HG03521 (cell line): Measurements from ENCODE around the gene ASAP2.
"Not testable (repeated sequence)": the region's sequence is repeated elsewhere in the genome, so short reads cannot be mapped to it uniquely, and the experiment has no call there.

Experiments used
- ATAC-seq: cut with Tn5 transposase; IDR thresholded peaks from one replicate; pipeline ENCODE4 v1.9.1; 2021; ENCODE audit warnings: mild to moderate bottlenecking, moderate library complexity; ENCODE audit not compliant: unreplicated experiment

The ASAP2 gene

DNA sequence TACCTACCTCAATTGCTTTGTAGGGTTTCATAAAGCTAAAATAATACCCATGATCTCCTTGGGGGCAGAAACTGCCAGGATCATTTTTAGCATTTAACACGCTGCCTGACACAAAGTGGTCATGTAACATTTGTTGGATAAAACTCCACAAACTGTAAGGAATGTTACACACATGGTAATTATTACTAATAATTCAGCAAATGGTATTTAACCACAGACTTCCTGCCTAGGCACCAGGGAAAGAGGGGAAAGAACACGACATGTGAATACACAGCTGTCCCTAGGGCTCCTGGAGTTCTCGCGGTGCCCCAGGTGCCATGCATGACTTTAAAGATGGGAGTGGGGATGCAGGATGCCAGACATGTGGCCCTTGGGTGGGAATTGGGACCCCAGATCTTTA is 43.5 kb downstream of the ASAP2 start:
- no peak for ATAC-seq

GRCh38 chr2:9250498-9251153 is 44.0 kb downstream of the ASAP2 start:
- no peak for ATAC-seq

DNA sequence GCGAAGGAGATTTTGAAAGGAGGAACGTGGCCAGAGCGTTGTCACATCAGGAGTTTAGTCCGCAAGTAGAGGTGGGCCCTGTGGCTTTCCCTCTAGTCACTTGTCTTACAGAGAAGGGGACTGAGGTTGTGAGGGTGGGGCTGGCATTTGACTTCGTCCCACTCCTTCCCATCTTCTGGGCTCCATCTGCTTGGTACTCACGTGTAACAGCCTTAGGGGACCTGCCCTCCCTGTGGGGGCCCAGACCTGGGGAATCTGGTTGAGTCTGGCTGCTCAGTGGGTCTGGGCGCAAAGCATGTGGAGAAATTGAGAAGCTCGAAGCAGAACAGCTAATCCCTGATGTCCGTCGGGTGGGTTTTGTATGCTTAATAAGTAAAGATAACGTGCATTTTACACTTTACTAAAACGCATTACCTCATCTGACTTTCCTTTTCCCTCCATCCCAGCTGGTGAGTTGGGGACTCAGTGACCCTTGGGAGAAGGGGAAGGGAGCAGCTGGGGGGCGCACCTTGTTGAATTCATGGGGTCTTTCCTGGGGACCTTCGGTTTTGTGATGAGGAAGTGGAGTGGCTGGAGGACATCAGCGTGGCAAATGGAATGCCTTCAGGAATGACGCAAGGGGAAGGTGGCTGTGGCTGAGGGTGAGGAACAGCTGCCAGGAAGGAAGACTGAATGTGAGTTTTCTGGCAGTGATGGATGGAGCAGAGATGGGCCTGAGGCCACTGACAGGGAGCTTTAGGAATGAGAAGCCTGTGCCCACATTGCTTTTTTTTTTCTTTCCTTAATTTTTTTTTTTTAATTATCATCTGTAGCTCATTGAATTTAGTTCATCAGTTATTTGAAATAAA is 44.8 kb downstream of the ASAP2 start:
- ATAC-seq = no peak

DNA sequence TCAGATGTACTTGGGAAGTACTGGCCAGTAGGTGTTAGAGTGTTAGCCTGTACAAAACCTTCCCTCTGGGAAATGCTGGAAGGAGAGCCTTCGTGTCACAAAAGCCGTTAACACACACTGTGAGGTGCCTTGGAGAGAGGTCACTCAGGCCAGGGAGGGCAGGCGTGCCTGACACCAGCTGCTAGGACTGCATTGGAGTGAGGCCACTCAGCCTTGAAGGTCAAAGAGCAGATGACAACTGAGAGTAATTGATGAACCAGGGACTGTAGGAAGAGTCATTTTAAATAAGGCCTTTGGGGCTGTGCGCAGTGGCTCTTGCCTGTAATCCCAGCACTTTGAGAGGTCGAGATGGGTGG is 45.4 kb downstream of the ASAP2 start:
- ATAC-seq = no peak

DNA sequence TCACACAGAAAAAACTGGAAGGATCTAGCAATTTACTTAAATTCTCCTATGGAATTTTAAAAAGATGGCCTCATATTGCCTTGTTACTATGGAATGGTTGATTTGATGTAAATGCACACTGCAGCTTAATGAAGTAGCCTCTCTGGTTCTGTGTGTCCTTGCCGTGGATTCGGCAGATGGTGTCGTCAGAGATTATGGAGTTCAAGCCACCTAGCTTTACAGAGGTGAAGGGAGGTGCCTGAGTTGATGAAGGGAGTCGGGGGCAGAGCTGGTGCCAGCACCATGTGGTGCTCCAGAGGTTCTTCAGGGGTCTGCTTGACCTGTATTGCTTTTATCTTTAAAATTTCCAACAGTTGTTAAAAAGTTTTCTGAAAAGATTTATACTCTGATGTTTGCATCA is 48.8 kb downstream of the ASAP2 start:
- no peak for ATAC-seq

DNA sequence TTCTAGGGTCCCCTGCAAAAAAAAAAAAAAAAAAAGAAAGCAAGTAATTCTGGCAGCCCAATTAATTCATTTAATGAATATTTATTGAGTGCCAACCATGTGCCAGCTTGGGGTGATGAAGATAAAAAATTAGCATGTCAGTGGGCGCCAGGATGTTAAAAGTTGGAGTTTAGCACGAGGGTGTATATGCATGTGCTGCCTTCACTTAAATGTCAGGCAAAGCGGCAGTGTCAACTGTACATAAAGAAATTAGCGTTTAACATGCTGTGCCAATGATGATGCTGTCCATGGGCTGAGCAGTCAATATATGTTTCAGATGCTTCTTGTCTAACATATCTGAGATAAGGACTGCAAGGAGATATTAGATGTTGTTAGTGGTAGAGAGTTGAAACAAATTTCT is 49.5 kb downstream of the ASAP2 start:
- no peak for ATAC-seq

GRCh38 chr2:9256570-9257043 is 50.0 kb downstream of the ASAP2 start:
- no peak for ATAC-seq

GRCh38 chr2:9258501-9258900 is 51.9 kb downstream of the ASAP2 start:
- no peak for ATAC-seq

- no peak for ATAC-seq
These were observed 52.4 kb downstream of the ASAP2 start for GRCh38 chr2:9258953-9259399.

DNA sequence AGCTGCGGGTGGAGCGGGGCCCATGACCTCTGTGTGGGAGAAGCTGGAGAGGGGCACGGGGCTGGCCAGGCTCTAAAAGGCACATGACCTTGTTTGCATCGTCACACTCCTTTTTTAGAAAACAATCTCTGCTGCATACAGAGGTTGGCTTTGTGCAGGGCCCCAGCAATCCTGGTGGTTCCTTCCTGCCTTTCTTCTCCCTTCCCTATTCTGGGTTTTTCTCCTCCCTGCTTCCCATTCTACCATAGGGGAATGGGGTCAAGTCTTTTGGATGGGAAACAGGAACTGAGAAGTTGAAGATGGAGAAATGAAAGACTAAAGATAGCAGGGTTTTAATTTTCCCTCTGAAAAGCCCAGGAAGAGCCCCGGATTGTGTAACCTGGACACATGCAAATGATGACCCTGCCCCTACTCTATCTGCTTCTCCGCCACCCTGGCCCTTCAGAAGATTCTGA is 53.9 kb downstream of the ASAP2 start:
- ATAC-seq = no peak

GRCh38 chr2:9261231-9261883 is 54.7 kb downstream of the ASAP2 start:
- ATAC-seq = no peak

GRCh38 chr2:9262671-9263171 is 56.1 kb downstream of the ASAP2 start:
- no peak for ATAC-seq

- ATAC-seq = no peak
These were observed 56.8 kb downstream of the ASAP2 start for GRCh38 chr2:9263428-9263827.

DNA sequence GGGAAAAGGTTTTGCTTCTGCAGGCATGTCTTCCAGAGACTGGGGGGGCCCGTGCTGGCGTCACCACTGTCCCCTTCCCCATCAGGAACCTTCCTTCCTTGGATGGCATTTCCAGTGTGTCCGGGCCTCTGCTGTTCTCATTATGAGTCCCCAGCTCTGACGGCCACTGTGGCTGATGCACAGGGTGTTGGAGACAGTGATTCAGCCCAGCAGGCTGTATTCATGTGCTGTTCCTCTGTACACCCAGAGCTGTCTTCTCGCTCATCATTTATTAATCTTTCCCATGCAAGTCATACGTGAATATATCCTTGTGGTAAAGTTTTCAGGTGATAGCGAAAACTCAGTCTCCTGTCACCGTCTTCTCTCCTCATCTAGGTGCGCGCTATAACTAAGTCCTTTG is 57.7 kb downstream of the ASAP2 start:
- no peak for ATAC-seq

- ATAC-seq = no peak
These were observed 60.1 kb downstream of the ASAP2 start for GRCh38 chr2:9266711-9267110.

GRCh38 chr2:9267286-9267685 is 60.7 kb downstream of the ASAP2 start:
- ATAC-seq = not testable (repeated sequence)

DNA sequence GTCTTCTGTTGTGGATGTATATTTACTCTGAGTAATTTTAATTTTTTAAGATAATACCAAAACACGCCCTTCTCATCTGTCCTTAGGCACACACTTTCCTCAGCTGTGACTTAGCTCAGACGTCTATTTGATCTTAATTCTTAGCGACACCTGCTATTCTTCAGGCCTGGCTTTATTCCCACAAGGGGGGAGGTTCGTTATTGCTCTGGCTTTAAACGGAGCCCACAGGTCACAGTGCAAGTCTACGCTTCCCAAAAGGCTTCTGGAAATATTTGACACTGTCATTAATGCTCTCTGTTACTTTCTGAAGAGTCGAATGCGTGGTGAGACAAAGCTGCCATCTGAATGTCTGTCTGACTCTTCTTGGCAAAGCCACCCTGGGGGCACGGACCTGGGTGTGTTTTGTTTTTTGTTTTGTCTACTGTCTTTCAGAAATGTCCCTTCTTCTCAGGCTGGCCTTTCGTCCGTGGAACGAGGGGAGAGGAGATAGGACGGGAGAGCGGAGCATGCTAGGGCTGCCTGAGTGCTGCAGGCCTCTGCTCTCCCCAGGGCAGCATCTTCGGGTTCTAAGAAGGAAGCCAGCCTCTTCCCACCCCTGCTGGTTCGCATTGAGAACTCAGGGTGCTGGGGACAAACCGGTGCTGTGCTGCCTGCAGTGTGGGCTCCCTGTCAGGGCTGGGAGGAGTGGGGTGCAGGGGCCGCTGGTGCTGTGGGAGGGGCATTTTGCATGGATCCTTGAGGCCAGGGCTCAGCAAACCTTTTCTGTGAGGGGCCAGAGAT is 61.9 kb downstream of the ASAP2 start:
- no peak for ATAC-seq

DNA sequence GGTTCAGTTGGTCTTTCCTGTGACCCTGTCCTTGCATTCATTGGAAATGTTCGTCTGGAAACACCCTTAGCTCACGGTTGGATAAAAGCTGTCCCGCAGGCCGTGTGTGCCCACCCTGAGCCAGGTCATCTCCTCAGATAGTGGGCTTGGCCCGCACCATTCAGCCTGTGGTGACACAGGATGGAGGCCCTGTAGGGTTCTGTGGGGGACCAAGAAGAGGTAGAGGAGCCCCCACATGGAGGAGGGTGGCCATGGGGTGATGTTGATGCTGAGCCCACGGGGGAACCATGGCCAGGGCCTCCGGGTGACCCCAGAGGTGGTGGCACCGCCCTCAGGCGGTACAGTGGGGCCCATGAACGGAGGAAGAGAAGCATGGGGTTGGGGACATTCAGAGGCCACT is 62.7 kb downstream of the ASAP2 start:
- no peak for ATAC-seq

- ATAC-seq = no peak
These were observed 63.2 kb downstream of the ASAP2 start for GRCh38 chr2:9269695-9270360.

DNA sequence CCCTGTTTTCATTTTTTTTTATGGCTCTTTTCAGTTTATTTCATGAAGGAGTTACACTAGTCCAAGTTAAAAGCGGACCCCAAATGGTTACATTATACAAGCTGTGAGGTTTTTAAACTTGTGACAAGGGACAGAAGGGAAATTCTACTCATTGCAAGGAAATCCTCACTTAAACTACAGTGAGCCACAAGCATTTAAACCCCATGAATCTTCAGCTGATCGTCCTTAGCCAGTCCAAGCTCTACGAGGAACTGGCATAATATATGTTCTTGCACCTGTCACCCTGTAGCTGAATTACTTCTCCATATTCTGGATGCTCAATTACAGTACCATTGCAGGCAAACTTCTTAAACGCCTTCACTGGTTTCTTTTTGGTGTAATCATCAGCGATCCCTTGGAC is 64.5 kb downstream of the ASAP2 start:
- ATAC-seq = no peak
